Choroid plexus epithelial cell (primary cell): ENCODE measurements around the gene RASSF8.

Source experiments
- DNase-seq: peaks from one replicate; pipeline ENCODE4 v3.0.0-alpha.2; 2010; ENCODE audit warnings: low read depth
- H3K4me3 ChIP-seq: 2 replicates; pipeline ENCODE4 v1.5.1; 2011; ENCODE audit warnings: low read depth, mild to moderate bottlenecking, control low read depth, low read length, moderate library complexity
- CTCF ChIP-seq: conservative IDR thresholded peaks from 2 replicates; pipeline ENCODE4 v1.5.1; 2011; ENCODE audit warnings: low read depth, mild to moderate bottlenecking, control low read depth, inconsistent platforms, low read length, moderate library complexity

RASSF8 gene

GRCh38 chr12:25975179-25975578 is 16.7 kb downstream of the RASSF8 start:
- no peak overlapping the region for H3K4me3 ChIP-seq
- no peak for DNase-seq
- TF ChIP-seq CTCF, result no peak

- no peak overlapping the region for H3K4me3 ChIP-seq
- no peak for TF ChIP-seq CTCF
- no peak for DNase-seq
These were observed 17.2 kb downstream of the RASSF8 start for GRCh38 chr12:25975682-25976081.

GRCh38 chr12:25976289-25976688 is 17.8 kb downstream of the RASSF8 start:
- H3K4me3 ChIP-seq, result no peak overlapping the region
- DNase-seq, result no peak
- no peak for TF ChIP-seq CTCF

DNA sequence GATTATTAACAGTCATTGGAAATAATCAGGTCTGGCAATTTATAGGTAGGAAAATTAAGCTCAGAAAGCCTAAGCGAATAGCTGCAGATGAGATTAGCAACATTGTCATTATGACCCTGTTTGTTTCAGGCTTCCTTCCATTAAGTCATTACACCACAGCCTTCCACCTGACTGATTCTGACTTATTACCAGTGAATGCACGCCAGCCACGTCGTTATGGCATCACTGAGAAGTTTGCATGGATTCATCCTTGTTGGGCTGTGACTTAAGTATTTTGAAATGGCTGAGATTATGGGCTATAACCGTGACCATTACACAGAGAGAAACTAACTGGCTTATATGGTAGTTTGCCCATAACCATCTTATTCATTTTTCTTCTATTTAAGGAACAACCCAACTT is 18.6 kb downstream of the RASSF8 start:
- no peak for TF ChIP-seq CTCF
- DNase-seq, result no peak
- H3K4me3 ChIP-seq, result no peak overlapping the region

GRCh38 chr12:25979059-25979458 is 20.6 kb downstream of the RASSF8 start:
- TF ChIP-seq CTCF, result no peak
- no peak overlapping the region for H3K4me3 ChIP-seq
- no peak for DNase-seq

- peak; percentile 34 for DNase-seq
- H3K4me3 ChIP-seq, result no peak overlapping the region
- TF ChIP-seq CTCF, result no peak
These were observed 21.1 kb downstream of the RASSF8 start for GRCh38 chr12:25979563-25979962.

DNA sequence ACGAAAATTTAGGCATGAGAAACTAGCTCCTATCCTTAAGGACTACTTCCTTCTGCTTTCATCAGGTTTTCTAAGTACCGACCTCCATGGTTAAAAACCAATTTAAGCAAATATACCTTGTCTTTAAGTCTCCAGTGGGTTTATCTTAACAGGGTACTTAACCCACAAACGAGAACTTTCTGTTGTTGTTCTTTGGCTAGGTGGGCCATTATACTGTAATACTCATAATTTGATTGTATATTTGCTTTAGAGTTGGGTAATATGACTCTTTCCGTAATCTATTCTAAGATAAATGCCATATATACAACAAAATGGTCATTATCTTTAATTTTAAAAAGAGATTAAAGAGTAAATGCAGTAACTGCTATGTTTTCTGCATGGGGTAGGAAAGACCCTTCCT is 21.6 kb downstream of the RASSF8 start:
- no peak for TF ChIP-seq CTCF
- H3K4me3 ChIP-seq, result no peak overlapping the region
- no peak for DNase-seq
